CD4-positive, alpha-beta T cell (primary cell): Measurements from ENCODE around the gene FMNL3. TPM values are rescaled to one million over a fixed set of nuclear protein-coding genes. Genes with fewer than 3 reads are reported as not detected.

Experiments used
- ATAC-seq: fragments of 200-7000 bp; cut with Tn5 transposase; one replicate; pipeline ENCODE4 v1.10.0; 2022; ENCODE audit warnings: mild to moderate bottlenecking; ENCODE audit not compliant: poor library complexity
- CTCF ChIA-PET: fragments of 350-600 bp; sonication (Branson Sonifier 250); formaldehyde crosslinking; loops from one replicate; lab custom pipeline; 2021; ENCODE audit warnings: antibody characterized with exemption, inconsistent platforms; lab: Charles Lee
- POLR2A ChIA-PET: fragments of 350-600 bp; sonication (Branson Sonifier 250); formaldehyde crosslinking; loops from one replicate; lab custom pipeline; 2021; ENCODE audit warnings: antibody characterized with exemption, inconsistent platforms; lab: Charles Lee
- DNase-seq, 14 experiments: peaks; one replicate each; pipeline ENCODE4 v3.0.0-alpha.2; 2013 to 2020; ENCODE audit warnings: mixed read lengths in 2 of 14
- H3K27ac ChIP-seq, 2 donors: one replicate each; pipeline versions ENCODE4 v1.5.1 to v1.7.0; 2013; ENCODE audit warnings: low read length in 2 of 2, low read depth in 1 of 2, mild to moderate bottlenecking in 1 of 2
- H3K27me3 ChIP-seq, 2 experiments: 1 replicate in 1 of 2; 2 replicates in 1 of 2; pipeline versions ENCODE4 v1.6.1 to v1.7.0; 2013; ENCODE audit warnings: low read length in 2 of 2, control low read depth in 1 of 2, mild to moderate bottlenecking in 1 of 2, moderate library complexity in 1 of 2; ENCODE audit not compliant: insufficient read depth in 2 of 2, control insufficient read depth in 1 of 2
- H3K36me3 ChIP-seq: one replicate; pipeline ENCODE4 v1.6.1; 2013; ENCODE audit warnings: low read length, control low read depth; ENCODE audit not compliant: insufficient read depth
- H3K4me1 ChIP-seq: one replicate; pipeline ENCODE4 v1.6.1; 2013; ENCODE audit warnings: low read length, control low read depth; ENCODE audit not compliant: insufficient read depth
- H3K4me3 ChIP-seq: one replicate; pipeline ENCODE4 v1.5.1; 2013; ENCODE audit warnings: mild to moderate bottlenecking, low read length, moderate library complexity
- H3K9me3 ChIP-seq, 2 experiments: 1 replicate in 1 of 2; 2 replicates in 1 of 2; pipeline versions ENCODE4 v1.6.1 to v1.7.0; 2013; ENCODE audit warnings: low read length in 2 of 2, mild to moderate bottlenecking in 2 of 2, control low read depth in 1 of 2, moderate library complexity in 1 of 2; ENCODE audit not compliant: control insufficient read depth in 1 of 2, insufficient read depth in 1 of 2
- H3K27ac Mint-ChIP-seq: one replicate; pipeline ENCODE4 v1.8.0; 2020; ENCODE audit warnings: mixed read lengths
- H3K27me3 Mint-ChIP-seq: one replicate; pipeline ENCODE4 v1.8.0; 2021; ENCODE audit warnings: mixed read lengths
- H3K36me3 Mint-ChIP-seq: one replicate; pipeline ENCODE4 v1.8.0; 2021; ENCODE audit warnings: low read depth, mixed read lengths
- H3K4me1 Mint-ChIP-seq: one replicate; pipeline ENCODE4 v1.8.0; 2021; ENCODE audit warnings: low read depth, mixed read lengths
- H3K4me3 Mint-ChIP-seq: one replicate; pipeline ENCODE4 v1.8.0; 2020; ENCODE audit warnings: mild to moderate bottlenecking, mixed read lengths
- H3K9me3 Mint-ChIP-seq: one replicate; pipeline ENCODE4 v1.8.0; 2020; ENCODE audit warnings: mixed read lengths
- intact Hi-C, 2 experiments: fragments of 100-400 bp; cut with DNase I in 1 of 2; cut with micrococcal nuclease in 1 of 2; formaldehyde crosslinking; loops; one replicate each; pipeline versions ENCODE4 v1.15.1 to v1.9.0; 2023 to 2025; cut with DNase I, micrococcal nuclease
- total RNA-seq, 174 experiments: library from RNA in 2 of 174; stranded (reverse) in 2 of 174; gene quantifications; one replicate each; pipeline ENCODE4 v1.2.3 and lab custom pipeline; 2021 to 2026
- TF ChIP-seq, protein P1 (sequence below): fragments of 200-600 bp; IDR thresholded peaks from one replicate; pipeline ENCODE4 v1.8.0; 2022; ENCODE audit warnings: antibody characterized with exemption, mild to moderate bottlenecking

Gene FMNL3
- total RNA-seq, 2 experiments from 2014 or later: 33.3 to 34.8 TPM

DNA sequence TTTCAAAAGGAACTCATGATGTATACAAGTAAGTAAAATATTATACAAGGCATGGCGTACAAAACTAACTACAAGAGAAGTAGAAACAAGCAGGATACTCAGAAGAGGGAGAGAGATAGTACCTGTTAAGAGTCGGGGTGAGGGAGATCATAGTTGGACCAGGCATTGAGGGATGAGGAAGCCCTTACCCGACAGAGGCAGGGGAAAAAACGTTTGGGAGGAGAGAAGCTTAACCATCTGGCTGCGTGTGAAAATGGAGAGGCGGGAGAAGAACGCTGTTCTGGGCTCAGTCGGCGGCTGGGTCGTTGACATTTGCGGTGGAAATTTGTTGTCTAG lies 575 bp upstream of the FMNL3 start:
- Mint-ChIP-seq H3K36me3 (no peaks in the 10 kb centered on the region), H3K27ac (peak overlapping the region; percentile 29), H3K9me3 (no peaks in the 10 kb centered on the region), H3K4me3 (peak overlapping the region; percentile 86), H3K27me3 (peaks cover 4% of the 10 kb centered on the region), H3K4me1 (peaks cover 40% of the 10 kb centered on the region)
- POLR2A ChIA-PET: interaction anchor here (1.7 to 6.9 kb wide), 5 partner anchors 17 to 86 kb away, joined by 7 to 87 read pairs (median 21); no protein-coding TSS in a partner anchor
- Histone ChIP-seq H3K4me3 (no peak overlapping the region), H3K4me1 (peaks cover 39% of the 10 kb centered on the region), H3K9me3 (no peaks in the 10 kb centered on the region), H3K36me3 (no peaks in the 10 kb centered on the region), H3K27me3 (peaks cover 0 to 2% of the 10 kb centered on the region in 2 experiments), H3K27ac (no peak overlapping the region)
- DNase-seq (no peak), ATAC-seq (no peak)
- CTCF ChIA-PET: interaction anchor here (0.6 to 7.1 kb wide), 13 partner anchors 10 to 420 kb away, joined by 3 to 56 read pairs (median 7); partner anchors contain the start of genes PRPF40B and TMBIM6
- intact Hi-C loops: loop anchor here (1.0 to 10.0 kb wide), 8 partner anchors 33 to 343 kb away; partner anchors contain the start of genes SPATS2 (in 1 of the 2) and TMBIM6 (in 1 of the 2)
- TF ChIP-seq, protein P1, sequence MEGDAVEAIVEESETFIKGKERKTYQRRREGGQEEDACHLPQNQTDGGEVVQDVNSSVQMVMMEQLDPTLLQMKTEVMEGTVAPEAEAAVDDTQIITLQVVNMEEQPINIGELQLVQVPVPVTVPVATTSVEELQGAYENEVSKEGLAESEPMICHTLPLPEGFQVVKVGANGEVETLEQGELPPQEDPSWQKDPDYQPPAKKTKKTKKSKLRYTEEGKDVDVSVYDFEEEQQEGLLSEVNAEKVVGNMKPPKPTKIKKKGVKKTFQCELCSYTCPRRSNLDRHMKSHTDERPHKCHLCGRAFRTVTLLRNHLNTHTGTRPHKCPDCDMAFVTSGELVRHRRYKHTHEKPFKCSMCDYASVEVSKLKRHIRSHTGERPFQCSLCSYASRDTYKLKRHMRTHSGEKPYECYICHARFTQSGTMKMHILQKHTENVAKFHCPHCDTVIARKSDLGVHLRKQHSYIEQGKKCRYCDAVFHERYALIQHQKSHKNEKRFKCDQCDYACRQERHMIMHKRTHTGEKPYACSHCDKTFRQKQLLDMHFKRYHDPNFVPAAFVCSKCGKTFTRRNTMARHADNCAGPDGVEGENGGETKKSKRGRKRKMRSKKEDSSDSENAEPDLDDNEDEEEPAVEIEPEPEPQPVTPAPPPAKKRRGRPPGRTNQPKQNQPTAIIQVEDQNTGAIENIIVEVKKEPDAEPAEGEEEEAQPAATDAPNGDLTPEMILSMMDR: no peak

DNA sequence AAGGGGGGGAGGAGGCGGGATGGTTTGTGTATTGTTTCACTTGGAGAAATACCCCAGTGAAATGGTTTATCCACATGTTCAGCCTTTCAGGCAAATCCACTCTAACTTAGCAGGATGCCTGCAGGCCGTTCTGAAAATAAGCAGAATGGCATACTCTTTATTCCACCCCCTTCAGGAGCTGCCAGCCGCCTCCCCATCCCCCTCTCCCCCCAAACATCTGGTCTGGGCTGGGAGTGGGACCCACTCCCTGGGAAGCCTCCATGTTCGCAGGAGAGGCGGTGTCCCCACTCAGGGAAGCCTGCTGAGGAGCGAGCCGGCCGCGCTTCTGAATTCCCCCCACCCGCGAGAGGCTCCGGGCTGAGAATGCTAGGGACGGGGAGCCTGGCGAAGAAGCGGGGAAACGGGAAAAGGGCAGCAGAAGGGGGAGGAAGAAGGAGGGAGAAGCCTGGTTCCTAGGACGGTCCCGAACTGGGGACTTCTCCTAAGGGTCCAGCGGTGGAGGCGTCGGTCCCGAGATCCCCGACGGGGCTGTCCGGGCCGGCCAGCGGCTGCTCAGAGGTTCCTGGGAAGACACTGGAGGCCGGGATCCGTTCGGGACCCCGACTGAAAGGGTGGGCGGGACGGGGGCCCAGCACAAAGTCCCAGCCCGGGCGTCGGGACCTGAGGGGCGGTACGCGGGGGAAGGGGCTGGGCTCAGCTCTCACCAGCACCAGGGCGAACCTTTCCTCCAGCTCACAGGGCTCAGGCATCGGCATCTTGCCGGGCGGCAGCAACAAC lies 666 bp downstream of the FMNL3 start:
- TF ChIP-seq, protein P1: no peak
- DNase-seq: peak in 6 of 14 experiments; percentile 6 to 52 (median 40)
- Mint-ChIP-seq H3K27ac (peak overlapping the region; percentile 78), H3K4me1 (peaks cover 50% of the 10 kb centered on the region), H3K4me3 (peak overlapping the region; percentile 94), H3K9me3 (no peaks in the 10 kb centered on the region), H3K36me3 (no peaks in the 10 kb centered on the region), H3K27me3 (no peaks in the 10 kb centered on the region)
- H3K36me3 ChIP-seq: no peaks in the 10 kb centered on the region
- H3K27ac ChIP-seq: peak overlapping the region; percentile 39 to 82
- ChIA-PET POLR2A (interaction anchor here (0.6 to 6.9 kb wide), 14 partner anchors 8 to 85 kb away, joined by 3 to 87 read pairs (median 8); partner anchors contain the start of gene TMBIM6), CTCF (interaction anchor here (0.9 to 7.1 kb wide), 17 partner anchors 8 to 597 kb away, joined by 3 to 56 read pairs (median 6); partner anchors contain the start of genes PRPF40B and TMBIM6)
- no peaks in the 10 kb centered on the region for H3K27me3 ChIP-seq
- peak; percentile 33 for ATAC-seq
- H3K9me3 ChIP-seq: no peaks in the 10 kb centered on the region
- peaks cover 42% of the 10 kb centered on the region for H3K4me1 ChIP-seq
- intact Hi-C loops: loop anchor here (1.0 to 10.0 kb wide), 7 partner anchors 36 to 342 kb away; partner anchors contain the start of gene SPATS2 (in 1 of the 2)
- peak overlapping the region; percentile 85 for H3K4me3 ChIP-seq

DNA sequence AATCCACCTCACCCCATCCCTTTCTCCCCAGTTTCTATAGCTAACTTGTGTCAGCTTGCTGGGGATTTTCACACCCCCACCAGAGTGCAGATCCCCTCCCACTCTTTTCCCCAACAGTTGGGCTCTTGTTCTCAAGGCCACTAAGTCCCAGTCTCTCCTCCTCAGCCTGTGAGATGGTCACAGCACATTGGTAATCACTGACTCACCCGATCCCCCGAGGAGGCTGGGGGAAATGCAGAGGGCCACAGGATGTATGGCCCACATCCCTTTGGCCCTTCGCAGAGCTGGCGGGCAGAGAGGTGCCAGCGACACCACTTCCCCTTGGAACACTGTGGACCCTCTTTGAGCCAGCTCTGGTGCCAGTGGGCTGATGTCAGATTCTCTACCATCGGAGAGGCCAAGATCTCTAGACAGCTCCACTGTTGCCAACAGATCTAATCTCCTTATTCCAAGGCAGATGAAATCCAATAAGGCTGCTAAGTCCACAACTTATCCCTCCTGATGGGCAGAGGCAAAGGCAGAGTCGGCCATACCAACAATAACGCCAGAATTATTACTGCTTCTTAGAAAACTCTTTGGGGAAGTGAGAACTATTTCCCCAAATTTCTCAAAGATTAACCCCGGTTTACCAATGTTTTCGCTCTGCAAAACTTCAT lies 1.6 kb downstream of the FMNL3 start:
- peak overlapping the region; percentile 78 for H3K27ac Mint-ChIP-seq
- H3K4me1 Mint-ChIP-seq: peaks cover 55% of the 10 kb centered on the region
- no peak for ATAC-seq
- H3K27me3 Mint-ChIP-seq: no peaks in the 10 kb centered on the region
- no peaks in the 10 kb centered on the region for H3K9me3 Mint-ChIP-seq
- Histone ChIP-seq H3K27me3 (no peaks in the 10 kb centered on the region), H3K36me3 (no peaks in the 10 kb centered on the region), H3K27ac (peak overlapping the region in 1 of 2 donors; percentile 82), H3K4me1 (peaks cover 42% of the 10 kb centered on the region), H3K9me3 (no peaks in the 10 kb centered on the region), H3K4me3 (peak overlapping the region; percentile 85)
- intact Hi-C loops: loop anchor here (2.0 to 10.0 kb wide), 5 partner anchors 35 to 341 kb away; partner anchors contain the start of gene SPATS2 (in 1 of the 2)
- POLR2A ChIA-PET: interaction anchor here (1.0 to 6.9 kb wide), 12 partner anchors 8 to 83 kb away, joined by 3 to 87 read pairs (median 12); partner anchors contain the start of gene PRPF40B
- DNase-seq: peak in 5 of 14 experiments; percentile 10 to 64 (median 20)
- peak overlapping the region; percentile 94 for H3K4me3 Mint-ChIP-seq
- CTCF ChIA-PET: interaction anchor here (1.0 to 7.1 kb wide), 11 partner anchors 8 to 152 kb away, joined by 3 to 56 read pairs (median 7); partner anchors contain the start of genes PRPF40B and TMBIM6
- no peaks in the 10 kb centered on the region for H3K36me3 Mint-ChIP-seq
- TF ChIP-seq, protein P1: no peak
